GM18526 (cell line): Measurements from ENCODE around the gene SCARF1.

Source experiments
- POLR2A ChIP-seq: IDR thresholded peaks from 3 replicates; pipeline ENCODE4 v1.6.1; 2011; ENCODE audit not compliant: insufficient read length; ENCODE audit errors: extremely low read depth

SCARF1 gene

DNA sequence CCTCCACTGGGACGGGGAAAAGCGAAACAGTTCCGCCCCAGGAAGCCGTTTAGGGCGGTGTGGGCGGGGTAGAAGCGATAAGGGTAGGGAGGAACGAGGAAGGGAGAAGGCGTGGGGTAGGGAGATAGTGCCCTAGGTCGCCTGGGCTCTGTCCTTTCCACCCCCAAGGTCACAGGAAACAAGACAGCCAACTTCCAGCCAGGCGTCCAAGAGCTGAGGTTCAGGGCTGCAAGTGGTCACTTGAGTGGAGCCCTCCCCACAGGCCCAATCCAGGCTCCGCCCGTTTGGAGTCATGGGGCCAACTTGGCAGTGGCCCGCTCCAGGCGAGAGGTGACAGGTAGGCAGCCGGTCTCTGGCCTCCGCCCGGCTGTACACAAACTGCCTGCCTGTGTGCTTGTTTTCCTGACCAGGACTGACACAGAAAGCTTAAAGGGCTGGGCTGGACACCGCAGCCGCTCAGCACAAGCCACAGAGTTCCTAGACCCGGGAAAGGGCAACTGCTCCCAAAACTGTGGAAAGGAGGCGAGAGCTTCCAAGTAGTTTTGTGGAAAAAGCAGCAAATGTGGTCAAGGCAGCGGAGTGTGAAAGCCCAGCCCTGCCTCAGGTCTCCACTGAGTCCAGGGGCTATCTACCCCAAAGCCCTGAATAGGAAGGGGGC, 4.4 kb upstream of the SCARF1 start, which contains the start of gene RILP:
RILP (minus strand) TSS at position 23 of the 658 bp plus-strand sequence. CDS start 62 bp downstream, outside the sequence.
- no peak for TF ChIP-seq POLR2A

DNA sequence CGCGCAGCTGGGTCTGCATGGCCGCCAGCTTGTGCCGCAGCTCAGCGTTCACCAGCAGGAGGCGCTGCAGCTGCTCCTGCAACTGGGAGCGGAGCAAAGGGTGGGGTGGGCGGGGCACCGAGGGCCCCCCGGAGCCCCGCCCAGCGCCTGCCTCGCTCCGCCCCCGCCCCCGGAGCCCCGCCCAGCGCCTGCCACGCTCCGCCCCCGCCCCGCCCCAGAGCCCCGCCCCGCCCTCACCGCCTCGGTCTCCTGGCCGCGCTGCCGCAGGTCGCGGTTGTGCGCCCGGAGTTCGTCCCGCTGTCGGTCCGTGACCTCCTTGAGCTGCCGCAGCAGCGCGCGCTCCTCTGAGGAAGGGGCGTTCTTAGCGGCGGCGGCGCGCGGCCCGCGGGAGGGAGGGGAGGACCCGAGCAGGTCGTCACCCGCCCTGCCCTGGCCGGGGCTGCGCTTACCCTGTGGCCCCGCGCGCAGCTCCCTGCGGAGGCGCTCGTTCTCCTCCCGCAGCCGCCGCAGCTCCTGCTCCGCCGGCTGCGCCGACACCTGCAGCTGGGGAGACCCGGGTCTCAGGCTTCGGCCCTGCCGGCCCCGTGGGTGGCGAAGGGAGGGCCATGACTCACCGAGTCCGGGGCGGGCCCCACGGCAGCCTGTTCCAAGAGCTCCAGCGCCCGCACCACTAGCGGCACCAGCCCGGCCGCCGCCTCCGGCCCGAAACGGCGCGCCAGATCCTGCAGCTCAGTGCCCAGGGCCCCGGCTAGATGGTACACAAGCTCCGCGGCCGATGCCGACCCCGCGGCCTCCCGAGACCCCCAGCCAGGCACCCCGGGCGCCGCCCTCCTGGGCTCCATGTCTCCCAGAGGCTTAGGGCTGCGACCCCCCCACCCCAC, 3.7 kb upstream of the SCARF1 start:
- TF ChIP-seq POLR2A: peak; percentile 33

DNA sequence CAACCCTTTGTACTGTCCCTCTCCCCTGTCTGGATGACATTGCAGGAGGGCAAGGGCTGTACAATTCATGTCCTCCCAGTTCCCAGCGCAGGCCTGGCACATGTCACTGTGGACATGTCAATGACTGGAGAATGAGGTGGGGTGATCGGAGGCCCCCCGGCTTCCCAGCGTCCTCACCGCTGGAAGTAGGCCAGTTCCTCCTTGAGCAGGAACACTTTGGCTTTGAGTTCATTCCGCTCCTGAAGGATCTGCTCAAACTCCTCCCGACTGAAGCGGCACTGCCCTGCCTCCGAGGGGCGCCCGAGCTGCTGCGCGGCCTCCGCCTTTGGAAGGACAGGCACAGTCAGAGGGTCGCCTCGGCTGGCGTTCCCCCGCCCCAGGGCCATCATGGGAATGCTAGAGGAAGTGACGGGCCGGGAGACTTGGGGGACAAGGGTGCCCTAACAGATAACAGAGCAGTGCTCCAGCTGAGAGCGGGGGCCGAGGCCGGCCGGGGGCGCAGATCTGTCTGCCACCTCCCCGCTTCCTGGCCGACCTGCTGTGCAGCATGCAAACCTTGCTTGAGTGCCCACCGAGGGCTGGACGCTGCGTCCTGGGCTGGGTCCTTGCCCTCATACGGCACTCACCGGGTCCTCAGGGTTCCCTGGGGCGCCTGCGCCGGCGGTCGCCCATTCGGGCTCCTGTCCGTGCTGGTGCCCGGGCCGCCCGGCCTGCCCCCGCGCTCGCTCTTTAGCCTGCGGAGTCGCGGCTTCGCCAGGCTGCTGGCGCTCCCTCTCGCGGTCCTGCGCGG, 2.8 kb upstream of the SCARF1 start:
- no peak for TF ChIP-seq POLR2A

DNA sequence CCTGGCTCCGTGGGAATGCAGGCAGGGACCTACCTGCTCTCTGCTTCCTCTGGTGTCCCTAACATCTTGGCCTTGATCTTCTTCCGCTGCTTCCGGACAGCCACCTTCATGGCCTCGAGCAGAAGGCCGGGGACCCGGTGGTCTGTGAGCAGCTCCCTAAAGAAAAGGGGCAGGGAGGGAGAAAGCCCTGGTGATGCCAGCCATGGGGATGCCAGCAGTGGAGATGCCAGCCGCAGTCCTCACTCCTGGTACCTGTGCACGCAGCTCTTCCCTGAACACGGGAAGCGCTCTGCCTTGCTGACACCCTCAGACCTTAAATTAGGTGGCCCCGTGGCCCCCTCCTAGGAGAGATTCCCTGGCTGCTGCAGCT, 2.3 kb upstream of the SCARF1 start:
- TF ChIP-seq POLR2A: no peak

DNA sequence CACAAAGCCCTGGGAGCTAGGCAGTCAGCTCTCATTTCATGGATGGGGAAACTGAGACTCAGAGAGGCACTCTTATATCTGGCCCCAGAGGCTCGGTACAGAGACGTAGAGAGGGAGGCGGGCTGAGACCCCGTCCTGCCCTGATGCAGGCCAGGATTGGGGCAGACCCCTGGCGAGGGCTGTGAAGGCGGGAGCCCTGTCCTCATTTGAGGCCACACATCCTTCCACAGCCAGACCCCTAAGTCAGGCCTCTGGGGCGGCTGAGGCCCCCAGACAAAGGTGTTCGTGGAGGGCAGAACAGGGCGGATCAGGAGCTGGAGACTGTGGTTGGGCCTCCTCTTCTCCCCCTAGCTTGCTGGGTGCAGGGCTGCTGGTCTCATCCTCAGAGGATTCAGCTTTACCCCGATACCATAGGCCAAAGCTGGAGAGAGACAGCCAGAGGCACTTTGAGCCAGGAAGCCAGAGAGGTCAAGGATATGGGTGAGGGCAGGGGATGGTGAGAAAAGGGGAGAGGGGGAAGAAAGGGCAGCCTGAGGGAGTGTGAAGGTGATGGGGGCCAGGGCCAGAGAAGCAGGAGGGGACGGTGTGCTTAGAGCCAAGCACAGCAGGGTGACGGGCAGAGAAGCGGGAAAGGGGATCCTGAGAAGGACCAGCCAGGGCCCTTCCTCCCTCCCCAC, 805 bp upstream of the SCARF1 start:
- no peak for TF ChIP-seq POLR2A

DNA sequence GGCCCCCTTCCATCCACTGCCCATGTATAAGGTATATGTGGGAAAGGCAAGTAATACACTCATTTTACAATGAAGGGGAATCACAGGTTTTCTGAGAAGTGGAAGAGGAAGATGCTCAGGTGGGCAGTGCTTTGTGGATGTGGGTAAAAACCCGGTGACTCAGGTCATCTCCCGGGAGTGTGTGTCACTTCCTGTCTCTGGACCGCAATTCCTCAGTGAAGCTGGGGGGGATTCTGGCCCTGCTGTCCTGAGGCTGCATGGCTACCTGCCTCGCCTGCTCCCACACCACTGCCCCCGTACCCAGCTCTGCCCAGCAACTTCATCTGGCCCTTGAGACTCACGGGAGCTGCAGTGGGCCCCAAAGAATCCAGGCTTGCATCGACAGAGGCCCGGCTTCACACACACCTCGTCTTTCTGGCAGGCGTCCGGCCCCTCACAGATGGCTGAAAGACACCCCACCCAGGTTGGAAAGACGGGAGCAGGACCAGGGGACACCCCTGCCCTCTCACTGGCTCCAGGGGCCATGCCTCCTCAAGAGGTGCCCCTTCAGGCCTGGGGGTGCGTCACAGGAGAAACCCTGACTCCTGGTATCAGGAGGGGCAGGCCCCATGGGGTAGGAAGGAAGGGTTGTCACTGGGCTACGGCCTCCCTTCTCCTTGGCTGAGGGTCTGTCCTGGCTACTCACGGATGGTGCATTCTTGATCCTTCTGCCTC, 882 bp downstream of the SCARF1 start:
- TF ChIP-seq POLR2A: peak; percentile 54

DNA sequence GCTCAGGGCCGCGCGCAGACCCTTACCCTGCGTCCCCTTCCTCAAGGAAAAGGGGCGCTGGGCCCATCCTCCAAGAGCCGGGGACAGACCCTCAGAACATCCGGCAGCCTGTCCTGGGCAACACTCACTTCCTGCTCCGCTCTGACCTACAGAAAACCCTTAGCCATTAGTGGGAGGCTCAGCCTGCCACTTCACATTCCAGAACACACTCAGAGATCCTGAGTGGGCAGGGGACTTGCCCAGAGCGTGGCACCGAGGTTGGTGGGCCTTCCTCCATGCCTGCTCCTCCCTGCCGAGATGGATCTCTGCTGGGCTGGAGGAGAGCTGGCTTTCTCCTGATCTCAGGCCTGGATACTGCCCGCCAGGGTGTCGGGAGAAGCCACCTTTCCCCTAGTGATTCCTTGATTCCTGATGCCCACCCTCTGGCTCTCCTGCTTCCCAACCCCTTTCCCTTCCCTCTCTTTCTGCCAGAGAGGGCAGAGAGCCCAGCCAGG, 1.5 kb downstream of the SCARF1 start:
- no peak for TF ChIP-seq POLR2A

DNA sequence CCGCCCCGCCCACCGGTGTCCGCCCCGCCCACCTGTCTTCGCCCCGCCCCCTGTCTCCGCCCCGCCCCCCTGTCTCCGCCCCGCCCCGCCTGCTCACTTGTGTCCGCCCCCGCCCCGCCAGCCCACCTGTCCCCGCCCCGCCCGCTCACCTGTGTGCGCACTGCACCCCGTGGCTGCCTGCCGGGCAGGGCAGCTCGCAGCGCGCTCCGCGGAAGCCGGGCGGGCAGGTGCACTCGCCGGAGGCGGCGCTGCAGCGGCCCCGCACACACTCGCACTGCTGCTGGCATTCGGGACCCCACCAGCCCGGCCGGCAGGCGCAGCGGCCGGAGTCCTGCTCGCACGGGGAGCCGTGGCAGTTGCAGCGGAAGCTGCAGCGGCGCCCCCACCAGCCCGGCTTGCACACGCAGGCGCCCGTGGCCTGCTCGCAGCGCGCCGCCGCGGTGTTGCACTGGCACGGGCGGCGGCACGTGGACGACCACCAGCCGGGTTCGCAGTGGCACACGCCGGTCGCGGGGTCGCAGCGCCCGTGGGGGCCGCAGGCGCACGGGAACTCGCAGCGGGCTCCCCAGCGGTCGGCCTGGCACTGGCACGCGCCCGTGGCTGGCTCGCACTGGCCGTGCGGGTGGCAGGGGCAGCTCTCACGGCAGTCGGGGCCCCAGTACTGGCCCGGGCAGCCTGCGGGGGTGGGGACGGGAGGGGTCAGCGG, 2.1 kb downstream of the SCARF1 start:
- peak; percentile 45 for TF ChIP-seq POLR2A

DNA sequence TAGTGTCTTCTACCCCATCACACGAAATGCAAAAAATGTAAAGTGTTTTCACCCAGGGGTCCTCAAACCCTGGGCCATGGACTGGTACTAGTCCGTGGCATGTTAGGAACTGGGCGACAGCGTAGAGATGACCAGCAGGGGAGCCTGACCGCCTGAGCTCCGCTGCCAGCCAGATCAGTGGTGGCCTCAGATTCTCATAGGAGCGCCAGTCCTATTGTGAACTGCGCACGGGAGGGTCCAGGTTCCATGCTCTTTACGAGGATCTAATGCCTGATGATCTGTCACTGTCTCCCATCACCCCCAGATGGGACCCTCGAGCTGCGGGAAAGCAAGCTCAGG, 4.5 kb downstream of the SCARF1 start:
- TF ChIP-seq POLR2A: no peak

DNA sequence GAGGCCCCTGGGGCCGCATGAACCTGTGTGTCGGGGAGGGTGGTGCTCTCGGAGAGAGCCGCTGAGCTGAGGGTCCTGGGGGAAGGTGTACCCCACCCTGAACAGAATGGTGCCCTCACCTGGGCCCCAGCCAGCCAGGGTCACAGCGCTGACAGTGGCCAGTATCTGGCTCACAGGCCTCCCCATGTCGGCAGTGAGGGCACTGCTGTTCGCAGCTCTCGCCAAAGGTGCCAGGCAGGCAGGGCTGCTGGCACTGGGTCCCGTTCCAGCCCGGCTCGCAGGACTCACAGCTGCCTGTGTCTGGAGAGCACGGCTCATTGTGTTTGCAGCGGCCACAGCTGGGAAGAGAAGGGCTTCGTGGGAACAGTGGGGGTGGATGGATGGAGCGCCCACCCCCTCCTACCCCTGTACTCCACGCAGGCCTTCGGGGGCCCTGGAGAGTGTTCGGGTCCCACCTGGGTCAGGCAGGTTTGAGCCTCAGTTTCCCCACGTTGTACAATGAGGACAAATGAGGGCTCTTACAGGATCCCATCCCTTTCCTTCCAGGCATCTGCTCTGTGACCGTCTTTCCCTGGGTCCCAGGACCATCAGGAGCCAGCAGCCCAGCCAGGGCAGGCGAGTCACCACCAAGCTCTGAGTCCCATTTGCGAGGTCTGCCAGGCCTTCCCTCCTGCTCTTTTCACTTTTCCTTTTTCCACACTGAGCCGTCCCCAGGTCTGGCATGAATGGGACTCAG, 5.0 kb downstream of the SCARF1 start:
- no peak for TF ChIP-seq POLR2A

DNA sequence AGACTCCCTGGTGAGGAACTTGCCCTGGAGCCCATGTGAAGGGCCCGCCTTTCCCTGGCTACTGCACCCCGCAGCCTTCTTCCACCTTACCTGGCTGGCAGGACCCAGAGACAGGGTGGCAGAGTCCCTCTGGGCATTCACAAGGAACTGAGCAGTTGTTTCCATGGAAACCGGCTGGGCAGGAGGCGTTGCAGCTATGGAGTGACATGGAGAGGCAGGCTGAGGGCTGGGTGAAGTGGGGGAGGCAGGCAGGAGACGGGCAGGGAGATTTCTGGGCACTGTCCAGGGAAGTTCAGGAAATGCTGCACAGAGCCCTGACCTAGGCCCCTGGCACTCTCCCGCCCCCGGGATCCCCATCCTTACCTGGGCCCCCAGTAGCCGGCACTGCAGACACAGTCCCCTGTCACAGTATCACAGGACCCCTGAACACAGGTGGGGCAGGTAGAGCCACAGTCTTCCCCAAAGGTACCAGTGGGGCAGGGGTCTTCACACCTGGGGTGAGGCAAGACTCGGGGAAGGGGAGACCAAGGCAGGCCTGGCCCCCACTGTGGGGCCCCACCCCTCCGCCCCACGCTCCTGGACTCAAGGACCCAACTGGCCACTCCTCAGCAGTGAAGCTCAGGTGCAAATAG, 5.9 kb downstream of the SCARF1 start:
- TF ChIP-seq POLR2A: no peak

DNA sequence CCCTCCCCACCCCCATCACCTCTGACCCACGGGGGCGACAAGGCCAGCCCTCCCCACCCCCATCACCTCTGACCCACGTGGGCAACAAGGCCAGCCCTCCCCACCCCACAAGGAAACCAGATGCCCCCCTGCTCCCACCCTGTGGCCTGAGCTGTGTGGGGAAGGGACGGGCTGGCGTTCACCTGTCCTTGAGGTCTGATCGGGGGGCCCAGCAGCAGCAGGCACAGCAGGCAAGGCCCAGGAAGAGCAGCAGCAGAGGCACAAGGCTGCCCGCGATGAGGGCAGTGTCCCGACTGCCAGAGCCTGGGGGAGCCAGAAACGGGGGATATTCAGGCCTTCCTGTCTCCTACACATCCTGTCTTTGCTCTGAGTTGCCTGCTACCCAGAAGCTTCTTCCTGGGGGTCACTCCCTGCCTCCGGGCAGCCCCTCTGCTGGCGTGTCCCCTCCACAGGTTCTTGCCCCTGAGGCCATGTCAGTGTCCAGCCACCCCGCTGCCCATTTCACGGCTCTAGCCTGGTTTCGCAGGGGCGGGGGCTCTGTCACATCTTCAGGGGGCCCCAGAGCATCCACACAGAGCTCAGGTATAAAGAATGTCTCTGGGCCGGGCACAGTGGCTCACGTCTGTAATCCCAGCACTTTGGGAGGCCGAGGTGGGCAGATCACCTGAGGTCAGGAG, 6.8 kb downstream of the SCARF1 start:
- no peak for TF ChIP-seq POLR2A
